Body of pancreas (tissue), 4 donors: Measurements from ENCODE around the gene IGF1R.

Experiments
- POLR2A ChIP-seq, 3 donors: fragments of 450-650 bp; IDR thresholded peaks; one replicate each; pipeline ENCODE4 v1.6.1; 2016; ENCODE audit warnings: antibody characterized with exemption in 3 of 3, mild to moderate bottlenecking in 2 of 3
- TF ChIP-seq, protein P1 (sequence below), 7 experiments: fragments of 450-650 bp in 4 of 7; fragments of 200-600 bp in 3 of 7; sonication (generic) in 3 of 7; IDR thresholded peaks; one replicate each; pipeline ENCODE4 v1.5.1; 2016 to 2019; ENCODE audit warnings: antibody characterized with exemption in 7 of 7

DNA sequence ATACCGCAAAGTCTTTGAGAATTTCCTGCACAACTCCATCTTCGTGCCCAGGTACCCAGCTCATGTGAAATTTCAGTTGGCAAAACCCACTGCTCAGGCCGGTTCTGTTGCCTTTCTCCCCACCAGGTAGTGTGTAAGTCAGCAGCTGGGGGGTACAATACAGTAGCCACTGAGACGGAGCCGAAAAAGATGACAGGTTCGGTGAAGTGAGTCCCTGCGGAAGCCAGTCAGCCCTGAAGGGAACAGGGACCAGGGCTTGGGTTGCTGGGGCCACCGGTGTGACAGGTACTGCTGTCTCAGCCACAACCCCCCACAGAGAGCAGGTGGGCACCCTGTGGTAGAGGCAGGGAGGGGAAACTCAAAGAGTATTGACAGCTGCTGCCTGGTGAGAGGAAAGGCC is 268.5 kb downstream of the IGF1R start:
- TF ChIP-seq, protein P1, sequence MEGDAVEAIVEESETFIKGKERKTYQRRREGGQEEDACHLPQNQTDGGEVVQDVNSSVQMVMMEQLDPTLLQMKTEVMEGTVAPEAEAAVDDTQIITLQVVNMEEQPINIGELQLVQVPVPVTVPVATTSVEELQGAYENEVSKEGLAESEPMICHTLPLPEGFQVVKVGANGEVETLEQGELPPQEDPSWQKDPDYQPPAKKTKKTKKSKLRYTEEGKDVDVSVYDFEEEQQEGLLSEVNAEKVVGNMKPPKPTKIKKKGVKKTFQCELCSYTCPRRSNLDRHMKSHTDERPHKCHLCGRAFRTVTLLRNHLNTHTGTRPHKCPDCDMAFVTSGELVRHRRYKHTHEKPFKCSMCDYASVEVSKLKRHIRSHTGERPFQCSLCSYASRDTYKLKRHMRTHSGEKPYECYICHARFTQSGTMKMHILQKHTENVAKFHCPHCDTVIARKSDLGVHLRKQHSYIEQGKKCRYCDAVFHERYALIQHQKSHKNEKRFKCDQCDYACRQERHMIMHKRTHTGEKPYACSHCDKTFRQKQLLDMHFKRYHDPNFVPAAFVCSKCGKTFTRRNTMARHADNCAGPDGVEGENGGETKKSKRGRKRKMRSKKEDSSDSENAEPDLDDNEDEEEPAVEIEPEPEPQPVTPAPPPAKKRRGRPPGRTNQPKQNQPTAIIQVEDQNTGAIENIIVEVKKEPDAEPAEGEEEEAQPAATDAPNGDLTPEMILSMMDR (IDR thresholded peaks at IDR 0.05): no peak
- no peak for TF ChIP-seq POLR2A (IDR thresholded peaks at IDR 0.05)
